Astrocyte of the cerebellum (primary cell): ENCODE data around the gene LASP1.

ENCODE experiments used
- DNase-seq: peaks from one replicate; pipeline ENCODE4 v3.0.0-alpha.2; 2011; ENCODE audit warnings: low read depth
- H3K4me3 ChIP-seq: 2 replicates; pipeline ENCODE4 v1.5.1; 2011; ENCODE audit warnings: mild to moderate bottlenecking, low read depth, low read length, moderate library complexity
- CTCF ChIP-seq: IDR thresholded peaks from 2 replicates; pipeline ENCODE4 v1.5.1; 2012; ENCODE audit warnings: low read length, low read depth, moderate library complexity, mild to moderate bottlenecking; ENCODE audit errors: missing control alignments
- in situ Hi-C: cut with HindIII; loops from 2 replicates; pipeline ENCODE4 v1.10.0; 2017; ENCODE audit warnings: low sequenced_read_pairs

Gene LASP1

GRCh38 chr17:38888842-38889241 lies 19.0 kb downstream of the LASP1 start:
- H3K4me3 ChIP-seq = no peak overlapping the region
- in situ Hi-C loops = no loop called here
- no peak for TF ChIP-seq CTCF
- no peak for DNase-seq

GRCh38 chr17:38889745-38890409 lies 20.0 kb downstream of the LASP1 start:
- H3K4me3 ChIP-seq = no peak overlapping the region
- in situ Hi-C loops = no loop called here
- TF ChIP-seq CTCF = no peak
- DNase-seq = no peak

GRCh38 chr17:38890410-38890746 lies 20.5 kb downstream of the LASP1 start:
- in situ Hi-C loops = no loop called here
- DNase-seq = no peak
- no peak overlapping the region for H3K4me3 ChIP-seq
- TF ChIP-seq CTCF = no peak

- no peak for DNase-seq
Observed at GRCh38 chr17:38891441-38891840, 21.6 kb downstream of the LASP1 start.

GRCh38 chr17:38892083-38892482 lies 22.2 kb downstream of the LASP1 start:
- H3K4me3 ChIP-seq = no peak overlapping the region
- TF ChIP-seq CTCF = no peak
- no peak for DNase-seq
- in situ Hi-C loops = no loop called here

More at GRCh38 chr17:38891441-38891840, 21.6 kb downstream of the LASP1 start:
- in situ Hi-C loops = no loop called here
- H3K4me3 ChIP-seq = no peak overlapping the region
- no peak for TF ChIP-seq CTCF

GRCh38 chr17:38892620-38893019 lies 22.8 kb downstream of the LASP1 start:
- DNase-seq = no peak
- in situ Hi-C loops = no loop called here
- H3K4me3 ChIP-seq = no peak overlapping the region

More at GRCh38 chr17:38892620-38893019, 22.8 kb downstream of the LASP1 start:
- no peak for TF ChIP-seq CTCF
